ENCODE results near the gene HPCA.

The HPCA gene

GRCh38 chr1:32871364-32872191 is 14.7 kb upstream of the HPCA start:
- DNase-seq (no peak), ATAC-seq (no peak)

DNA sequence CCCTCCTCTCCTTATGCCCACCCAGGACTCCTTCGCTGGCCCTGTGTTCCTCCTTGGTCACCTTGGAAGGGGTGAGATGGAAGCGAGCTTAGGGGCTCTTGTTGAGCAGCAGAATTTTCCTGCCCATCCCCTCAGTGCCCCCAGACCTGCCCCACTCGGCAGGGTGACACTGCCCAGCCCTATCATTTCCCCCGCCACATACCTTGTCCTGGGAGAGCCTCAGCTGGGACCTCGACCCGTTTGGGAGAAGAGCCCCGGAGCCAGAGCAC is 14.2 kb upstream of the HPCA start:
- ATAC-seq (no peak), DNase-seq (no peak)

DNA sequence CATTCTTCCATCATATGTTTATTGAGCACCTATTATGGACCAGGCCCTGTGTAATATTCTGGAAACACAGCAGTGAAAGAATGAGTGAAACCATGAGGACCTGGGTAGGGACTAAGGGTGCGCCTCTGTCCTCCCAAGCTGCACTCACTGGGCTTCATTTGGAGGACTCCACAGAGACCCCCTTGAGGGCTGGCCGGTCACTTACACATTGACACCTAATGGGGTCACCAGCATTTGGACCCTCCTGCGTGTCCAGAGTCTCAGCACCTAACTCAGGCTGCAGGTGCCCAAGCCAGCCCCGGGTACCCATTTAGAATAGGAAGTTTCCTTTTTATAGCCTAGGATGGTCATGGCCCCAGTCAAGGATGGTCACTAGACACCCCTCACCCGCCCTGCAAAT is 12.8 kb upstream of the HPCA start:
- no peak for ATAC-seq

DNA sequence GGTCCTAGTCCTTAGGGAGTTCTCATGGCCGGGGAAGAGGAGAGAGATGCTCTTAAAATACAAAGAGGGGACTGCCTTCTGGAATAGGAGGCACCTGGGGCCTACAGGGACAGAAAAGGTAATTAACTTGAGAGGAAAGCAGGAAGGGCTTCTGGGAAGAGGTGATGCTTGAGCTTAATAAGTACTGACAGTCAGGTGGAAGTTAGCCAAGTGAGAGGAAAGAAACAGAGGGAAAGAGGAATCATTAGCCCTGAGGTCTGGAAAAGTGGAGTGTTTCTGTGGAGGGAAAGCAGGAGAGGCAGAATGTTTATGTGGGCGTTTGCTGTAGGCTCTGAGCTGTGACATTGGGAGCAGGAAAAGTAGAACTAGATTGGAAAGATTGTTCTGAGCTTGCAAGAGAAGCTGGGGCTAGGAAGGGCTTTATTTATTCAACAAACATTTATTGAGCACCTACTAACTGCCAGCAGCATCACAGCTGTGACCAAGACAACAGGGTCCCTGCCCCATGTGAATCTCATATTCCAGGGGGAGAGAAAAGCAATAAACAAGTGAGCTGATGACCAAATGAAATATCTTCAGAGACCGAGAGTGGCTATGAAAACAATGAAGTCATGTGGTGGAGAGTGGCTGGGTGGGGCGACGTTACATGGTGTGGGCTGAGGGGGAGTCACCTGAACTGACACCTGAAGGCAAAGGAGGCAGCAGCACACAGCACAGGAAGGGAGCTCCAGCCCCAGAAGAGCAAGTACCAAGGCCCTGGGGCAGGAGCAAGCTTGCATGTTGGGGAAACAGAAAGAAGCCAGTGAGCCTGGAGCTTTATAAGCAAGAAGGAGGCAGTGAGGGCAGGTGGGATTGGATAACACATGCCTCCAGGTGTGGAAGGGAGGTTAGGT is 11.2 kb upstream of the HPCA start:
- ATAC-seq (no peak), DNase-seq (no peak)

More for the DNA sequence above, 12.8 kb upstream of the HPCA start:
- DNase-seq: no peak

DNA sequence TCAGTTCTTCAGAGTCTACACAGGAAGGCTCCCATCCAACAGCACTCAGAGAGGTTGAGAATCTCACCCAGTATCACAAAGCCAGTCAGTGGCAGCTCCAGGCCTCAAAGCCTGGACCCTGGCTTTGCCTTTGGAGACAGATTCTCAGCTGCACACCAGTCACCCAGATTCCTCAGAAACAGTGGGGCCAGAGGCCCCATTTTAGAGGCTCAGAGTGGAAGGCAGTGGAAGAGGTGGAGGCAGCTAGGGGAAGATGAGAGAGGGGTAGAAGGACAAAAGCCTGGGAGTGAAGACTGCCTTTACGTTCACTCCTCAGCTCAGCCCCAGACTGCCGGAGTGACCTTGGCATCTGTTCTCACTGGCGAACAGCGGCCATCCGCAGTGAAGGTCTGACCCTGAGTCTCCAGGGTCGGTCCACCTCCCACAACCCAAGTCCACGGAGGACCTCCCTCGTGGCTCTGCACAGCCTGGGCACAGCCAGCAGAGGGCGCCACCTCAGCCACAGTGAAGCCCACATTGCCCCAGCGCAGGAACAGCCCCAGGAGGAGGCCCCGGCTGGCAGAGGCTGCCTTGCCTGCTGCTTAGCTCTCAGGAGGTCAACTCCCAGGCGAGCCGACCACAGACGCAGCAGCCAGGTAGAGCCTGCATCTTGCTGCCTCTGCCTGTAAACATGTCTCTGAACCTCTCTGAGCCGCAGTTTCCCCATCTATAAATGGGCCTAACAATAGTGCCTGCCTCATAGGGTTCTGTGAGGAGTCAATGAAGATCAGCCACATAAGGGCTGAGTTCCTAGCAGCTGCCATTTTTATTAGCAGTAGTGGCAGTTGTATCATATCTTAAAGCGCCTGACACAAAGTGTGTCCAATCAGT is 9.7 kb upstream of the HPCA start:
- ATAC-seq (peak; percentile 74), DNase-seq (peak; percentile 72)

- DNase-seq (no peak), ATAC-seq (no peak)
Observed at GRCh38 chr1:32877211-32878110, 8.8 kb upstream of the HPCA start.

DNA sequence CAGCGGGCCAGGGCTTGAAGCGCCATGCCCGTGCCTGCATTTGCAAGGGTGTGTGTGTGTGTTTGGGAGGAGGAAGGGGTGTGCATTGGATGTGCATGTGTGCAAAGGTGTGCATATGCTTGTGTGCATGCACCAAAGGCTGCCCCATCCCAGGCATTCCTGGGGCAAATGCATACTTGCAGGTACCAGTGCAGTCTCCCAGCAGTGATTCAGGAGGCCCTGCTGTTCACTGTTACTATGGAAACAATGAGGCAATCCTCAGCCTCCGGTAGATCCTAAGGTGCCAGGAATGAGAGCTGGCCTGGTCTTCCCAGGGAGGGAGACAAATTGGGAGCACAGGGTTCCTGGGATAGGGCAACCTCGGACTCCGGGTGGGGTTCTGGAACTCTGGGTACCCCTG is 8.1 kb upstream of the HPCA start:
- DNase-seq (no peak), ATAC-seq (no peak)

DNA sequence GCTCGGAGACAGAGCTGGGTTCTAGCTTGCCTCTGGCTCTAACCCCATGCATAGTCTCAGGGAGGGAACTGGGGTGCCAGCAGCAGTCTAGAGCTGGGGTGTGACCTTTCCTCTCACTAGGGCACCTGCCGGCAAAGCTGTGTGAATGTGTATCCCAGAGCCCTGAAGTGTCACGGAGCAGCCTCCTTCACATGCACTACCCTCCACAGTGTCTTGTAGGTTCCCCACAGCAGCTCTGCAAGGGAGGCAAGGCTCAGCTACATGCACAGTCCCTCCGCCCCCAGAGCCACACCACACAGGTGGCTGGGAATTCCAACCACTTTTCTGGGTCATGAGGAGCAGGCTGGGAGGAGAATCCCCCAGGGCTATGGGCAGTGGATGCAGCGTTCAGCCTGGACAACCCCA is 7.7 kb upstream of the HPCA start:
- DNase-seq (no peak), ATAC-seq (no peak)

DNA sequence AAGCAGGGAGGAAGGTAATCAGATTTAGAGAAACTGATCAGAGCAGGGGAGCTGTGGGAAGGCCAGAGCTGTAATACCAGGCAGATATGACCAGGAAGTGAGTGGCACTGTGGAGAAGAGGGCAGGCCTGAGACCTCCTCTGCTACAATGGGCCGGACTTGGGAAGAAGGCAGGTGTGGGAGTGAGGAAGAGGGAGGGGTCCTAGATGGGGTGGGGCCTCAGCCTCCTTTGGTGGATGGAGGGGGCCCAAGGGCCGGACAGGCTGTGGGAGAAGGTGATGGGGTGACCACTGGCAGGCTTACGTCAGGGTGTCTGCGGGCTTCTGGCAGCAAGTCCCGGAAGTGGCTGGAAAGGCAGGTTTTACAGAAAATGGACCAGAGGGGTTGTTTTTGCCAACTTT is 5.0 kb upstream of the HPCA start:
- DNase-seq: no peak
- ATAC-seq: no peak

GRCh38 chr1:32881871-32882850 is 4.1 kb upstream of the HPCA start:
- no peak for DNase-seq
- no peak for ATAC-seq

- no peak for ATAC-seq
Observed at GRCh38 chr1:32883338-32884031, 2.8 kb upstream of the HPCA start.

GRCh38 chr1:32884032-32884372 is 2.3 kb upstream of the HPCA start:
- ATAC-seq (no peak), DNase-seq (no peak)

More at GRCh38 chr1:32883338-32884031, 2.8 kb upstream of the HPCA start:
- DNase-seq: no peak

DNA sequence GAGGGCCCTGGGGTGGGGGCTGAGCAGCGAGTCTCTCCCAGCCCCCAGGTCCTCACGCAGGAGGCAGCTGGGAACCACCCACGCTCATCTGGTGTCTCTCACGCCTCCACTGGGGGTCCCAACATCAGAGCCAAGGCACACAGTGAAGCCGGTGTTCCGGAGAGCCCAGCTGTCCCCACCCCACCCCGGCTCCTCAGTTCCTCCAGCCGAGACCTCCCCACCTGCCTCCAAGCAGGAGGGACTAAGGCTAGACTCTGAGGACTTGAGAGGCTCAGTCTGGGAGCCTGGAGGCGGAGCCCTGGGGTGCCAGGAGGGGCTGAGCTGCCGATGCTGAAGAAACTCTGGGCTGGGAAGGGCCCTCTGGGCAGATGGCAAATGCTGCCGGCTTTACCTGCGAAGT is 1.6 kb upstream of the HPCA start:
- ATAC-seq: no peak
- no peak for DNase-seq

GRCh38 chr1:32885676-32886003 is 651 bp upstream of the HPCA start:
- ATAC-seq: no peak
- no peak for DNase-seq

DNA sequence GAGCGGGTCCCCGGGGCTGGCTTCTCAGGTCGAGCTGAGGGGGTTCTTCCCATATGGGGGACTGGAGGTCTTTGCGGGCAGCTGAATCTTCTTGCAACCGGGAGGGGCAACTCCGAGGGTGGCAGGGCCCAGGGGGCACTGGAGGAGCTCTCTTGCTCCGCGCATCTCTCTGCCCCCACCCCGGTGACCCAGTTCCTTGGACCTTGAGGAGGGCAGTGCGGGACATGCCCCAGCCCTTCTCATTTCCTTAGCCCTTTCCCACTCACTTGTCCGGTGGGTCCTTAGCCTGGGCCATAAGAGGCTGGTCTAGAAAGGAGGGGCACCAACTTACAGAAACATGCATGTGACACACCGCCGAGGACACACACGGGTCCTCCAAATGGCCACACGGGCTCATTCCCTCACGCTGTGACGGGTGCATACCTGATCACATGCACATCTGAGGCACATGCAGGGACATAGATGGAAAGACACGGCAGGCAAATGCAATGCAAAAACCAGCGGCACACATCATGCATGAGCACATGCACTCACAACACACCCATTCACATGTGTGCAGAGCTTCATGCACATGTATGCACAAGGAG is 630 bp downstream of the HPCA start:
- no peak for ATAC-seq

DNA sequence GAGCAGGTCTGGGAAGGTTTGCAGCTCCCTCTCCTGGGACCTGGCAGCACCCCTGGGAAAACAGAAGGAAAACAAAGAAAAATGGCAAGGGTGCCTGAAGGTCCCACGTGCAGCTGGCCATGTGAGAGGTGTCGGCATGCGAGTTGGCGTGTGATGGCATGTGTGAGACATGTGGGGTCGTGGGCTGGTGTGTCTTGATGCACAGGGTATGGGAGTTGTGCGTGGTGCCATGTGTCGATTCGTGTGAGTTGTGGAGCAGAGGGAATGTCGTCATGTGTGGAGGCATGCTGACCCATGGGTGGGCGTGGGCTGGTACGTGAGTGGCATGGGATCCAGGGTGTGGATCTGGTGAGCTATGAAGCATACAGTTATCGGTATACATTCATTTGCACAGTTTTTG is 1.3 kb downstream of the HPCA start:
- DNase-seq (no peak), ATAC-seq (no peak)

More for the DNA sequence above, 630 bp downstream of the HPCA start:
- DNase-seq: no peak

GRCh38 chr1:32888134-32888533 is 1.8 kb downstream of the HPCA start:
- DNase-seq: no peak
- ATAC-seq: no peak

GRCh38 chr1:32888677-32889420 is 2.6 kb downstream of the HPCA start:
- no peak for ATAC-seq

More at GRCh38 chr1:32888677-32889420, 2.6 kb downstream of the HPCA start:
- DNase-seq: no peak

All from stimulated activated naive CD8-positive, alpha-beta T cell treated with anti-CD3 and anti-CD28 coated beads, Interleukin-15, Interleukin-2, amounts not matched to agents 100 U/mL and 50 U/mL, for 24 hours (primary cell).